GM12873 (cell line): ENCODE results near the gene SLC35F1.

Experiments
- CTCF ChIP-seq: IDR thresholded peaks from 2 replicates; pipeline ENCODE4 v1.5.1; 2012; ENCODE audit warnings: low read depth, mild to moderate bottlenecking, moderate library complexity, low read length, control low read depth; ENCODE audit not compliant: insufficient read depth; ENCODE audit errors: missing control alignments

SLC35F1 gene

GRCh38 chr6:117906958-117907600 is at the start of gene SLC35F1:
Gene SLC35F1 (plus strand): TSS chr6:117907264.
- peak; percentile 59 for TF ChIP-seq CTCF

GRCh38 chr6:117861545-117861944 is 45.5 kb upstream of the SLC35F1 start:
- no peak for TF ChIP-seq CTCF

- TF ChIP-seq CTCF, result no peak
Measured at GRCh38 chr6:117866561-117866960, 40.5 kb upstream of the SLC35F1 start.

- TF ChIP-seq CTCF, result no peak
Measured at GRCh38 chr6:117870486-117871242, 36.4 kb upstream of the SLC35F1 start.

- TF ChIP-seq CTCF, result no peak
Measured at GRCh38 chr6:117880824-117881223, 26.2 kb upstream of the SLC35F1 start.

- no peak for TF ChIP-seq CTCF
Measured at GRCh38 chr6:117890172-117890571, 16.9 kb upstream of the SLC35F1 start.

GRCh38 chr6:117906507-117906957 is 532 bp upstream of the SLC35F1 start:
- no peak for TF ChIP-seq CTCF
